Adrenal gland (tissue), 19 donors: Measurements from ENCODE around the gene TLR7. TPM values are rescaled to one million over a fixed set of nuclear protein-coding genes. Genes with fewer than 3 reads are reported as not detected.
A peak's percentile ranks its signal among the peaks of the same experiment; 100 is the strongest.

Source experiments
- DNase-seq, 7 donors: peaks; one replicate each; pipeline ENCODE4 v3.0.0-alpha.2; 2019 to 2020
- H3K27ac ChIP-seq, 5 donors: fragments of 200-600 bp; sonication (generic) in 4 of 5; 1 replicate in 3 of 5; 2 replicates in 2 of 5; pipeline versions ENCODE4 v1.5.1 to v1.8.0; 2016 to 2020; ENCODE audit warnings: mild to moderate bottlenecking in 1 of 5
- H3K27me3 ChIP-seq: fragments of 200-600 bp; 2 replicates; pipeline ENCODE4 v1.8.0; 2021
- H3K36me3 ChIP-seq, 2 donors: fragments of 200-600 bp; replicated peaks in 1 of 2; 1 replicate in 1 of 2; 2 replicates in 1 of 2; pipeline versions ENCODE4 v1.5.1 to v1.8.0; 2018 to 2022
- H3K4me1 ChIP-seq, 2 donors: fragments of 200-600 bp; replicated peaks in 1 of 2; 1 replicate in 1 of 2; 2 replicates in 1 of 2; pipeline versions ENCODE4 v1.5.1 to v1.8.0; 2018 to 2021
- H3K4me3 ChIP-seq, 4 donors: fragments of 200-600 bp; sonication (generic) in 3 of 4; one replicate each; pipeline ENCODE4 v1.5.1; 2016 to 2018
- H3K9me3 ChIP-seq, 3 donors: fragments of 200-600 bp; sonication (generic) in 1 of 3; replicated peaks in 1 of 3; 1 replicate in 2 of 3; 2 replicates in 1 of 3; pipeline versions ENCODE4 v1.5.1 to v1.8.0; 2016 to 2021
- POLR2A ChIP-seq, 2 donors: fragments of 450-650 bp; IDR thresholded peaks; one replicate each; pipeline ENCODE4 v1.6.1; 2017; ENCODE audit warnings: antibody characterized with exemption in 2 of 2, mild to moderate bottlenecking in 2 of 2, moderate library complexity in 1 of 2
- WGBS, 4 donors: extraction: QIAGEN DNeasy Blood & Tissue Kit in 2 of 4; methylation state at CpG; one replicate each; pipeline versions ENCODE4 v1.1.5 to v1.1.7; 2013 to 2017; 5-methylcytosine and 5-hydroxymethylcytosine counted together
- intact Hi-C, 2 donors: fragments of 100-400 bp; cut with DNase I; formaldehyde crosslinking; loops; one replicate each; pipeline versions ENCODE4 v1.14.1 to v1.15.0; 2022 to 2023
- long read RNA-seq, 10 donors: library from polyadenylated mRNA in 3 of 10; unstranded in 2 of 10; stranded (forward) in 1 of 10; transcript quantifications; one replicate each; pipeline ENCODE4 v2.0.0 and lab custom pipeline, GENCODE V29; 2021 to 2026
- polyA plus RNA-seq, 3 donors: library from polyadenylated mRNA; stranded (reverse); fragments of 200-250 nt in 2 of 3; fragments of 350-450 nt in 1 of 3; fragmentation: Illumina TruSeq in 1 of 3; extraction: RNeasy Lipid Tissue Mini Kit (QIAGEN cat#74804) in 1 of 3; gene quantifications; one replicate each; pipeline ENCODE4 v1.2.3, GENCODE V29; 2013 to 2014
- total RNA-seq, 9 donors: library from RNA; depleted of rRNA in 4 of 9; stranded (reverse); fragments of >200 nt in 4 of 9; fragments of 120-200 nt in 1 of 9; fragmentation: NEBNext Ultra II Directional in 1 of 9; extraction: Animal tissue kit (Norgen Biotek cat#: 25700) in 1 of 9; gene quantifications; one replicate each; pipeline versions ENCODE4 v1.1.0 to v1.2.4, GENCODE V29; 2013 to 2023
- TF ChIP-seq, protein P1 (sequence below), 6 experiments: fragments of 450-650 bp in 4 of 6; fragments of 200-600 bp in 2 of 6; sonication (generic) in 1 of 6; IDR thresholded peaks; 1 replicate in 5 of 6; 2 replicates in 1 of 6; pipeline versions ENCODE4 v1.5.1 to v1.8.0; 2016 to 2021; ENCODE audit warnings: antibody characterized with exemption in 6 of 6, mild to moderate bottlenecking in 2 of 6, moderate library complexity in 1 of 6
- donor health status: healthy with polysubstance abuse.
- donor health status: Bipolar disorder and iron deficiency.
- donor health status: DM: yes; HTN: yes; CAD: no.
- donor health status: DM: no; HTN: no; CAD: no.
- donor health status: DM: no; HTN: no; CAD: no.
- donor health status: DM: yes; HTN: yes; CAD: no.

The TLR7 gene
- total RNA-seq (1 to 10 TPM in 7 of 9 donors, under 1 TPM in 2; 0.18 to 4.0 (median 3.2) TPM), polyA plus RNA-seq (under 1 TPM; 0.20 to 0.93 (median 0.32) TPM)
- long read RNA-seq, donor 1: 0 reads
- long read RNA-seq, donor 2: 0 reads
- long read RNA-seq, donor 3: 0 reads
- long read RNA-seq, donor 4, partial matches to known transcripts: 0 of 1 reads
- long read RNA-seq, donor 4, other reads (novel, unspliced or antisense): 1 of 1 reads
- long read RNA-seq, donor 5, partial matches to known transcripts: 1 of 1 reads
- long read RNA-seq, donor 5, other reads (novel, unspliced or antisense): 0 of 1 reads
- long read RNA-seq, donor 6: 0 reads
- long read RNA-seq, donor 7: 0 reads
- long read RNA-seq, donor 8: 0 reads
- long read RNA-seq, donor 9: 0 reads
- long read RNA-seq, donor 10: 0 reads

DNA sequence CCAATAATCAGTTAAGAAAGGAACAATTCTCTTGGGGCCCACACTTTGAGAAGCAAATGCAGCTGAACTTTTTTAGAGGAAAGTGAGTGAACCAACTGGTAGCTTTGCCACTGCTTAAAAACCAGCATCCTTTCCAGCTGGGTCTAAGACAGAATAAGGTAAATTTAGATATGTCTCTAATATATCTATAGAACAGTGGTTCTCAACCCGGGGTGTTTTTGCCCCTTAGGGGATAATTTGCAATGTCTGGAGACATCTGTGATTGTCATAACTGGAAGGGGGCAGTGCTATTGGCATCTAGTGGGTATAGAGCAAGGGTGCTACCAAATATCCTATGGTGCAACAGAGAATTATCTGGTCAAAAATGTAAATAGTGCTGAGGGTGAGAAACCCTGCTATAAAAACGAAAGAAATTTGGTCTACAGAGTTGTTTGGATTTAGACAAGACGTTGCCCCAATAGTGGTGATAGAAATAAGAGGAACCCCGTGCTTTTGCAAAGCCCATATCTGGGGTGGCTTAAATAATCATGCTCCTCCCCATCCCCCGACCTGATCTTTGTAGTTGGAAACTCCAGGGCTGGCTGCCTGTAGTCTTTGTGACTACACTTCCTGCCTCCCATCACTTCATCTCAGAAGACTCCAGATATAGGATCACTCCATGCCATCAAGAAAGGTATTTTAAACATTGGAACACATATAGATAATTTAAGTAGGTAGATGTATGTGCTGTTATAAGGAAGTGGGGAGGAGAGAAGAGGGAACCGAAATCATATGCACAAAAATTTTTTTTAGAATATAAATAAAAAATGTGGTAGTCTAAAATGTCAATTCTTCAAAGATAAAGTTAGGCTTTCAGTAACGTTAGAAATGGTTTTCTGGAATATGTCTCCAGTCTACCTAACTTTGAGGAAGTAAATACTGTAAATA is at the start of gene TLR7:
TLR7 (plus strand) TSS at position 622 of the 927 bp plus-strand sequence. CDS start 507 bp downstream, outside the sequence.
- TF ChIP-seq POLR2A (IDR thresholded peaks at IDR 0.05): no peak
- TF ChIP-seq, protein P1, sequence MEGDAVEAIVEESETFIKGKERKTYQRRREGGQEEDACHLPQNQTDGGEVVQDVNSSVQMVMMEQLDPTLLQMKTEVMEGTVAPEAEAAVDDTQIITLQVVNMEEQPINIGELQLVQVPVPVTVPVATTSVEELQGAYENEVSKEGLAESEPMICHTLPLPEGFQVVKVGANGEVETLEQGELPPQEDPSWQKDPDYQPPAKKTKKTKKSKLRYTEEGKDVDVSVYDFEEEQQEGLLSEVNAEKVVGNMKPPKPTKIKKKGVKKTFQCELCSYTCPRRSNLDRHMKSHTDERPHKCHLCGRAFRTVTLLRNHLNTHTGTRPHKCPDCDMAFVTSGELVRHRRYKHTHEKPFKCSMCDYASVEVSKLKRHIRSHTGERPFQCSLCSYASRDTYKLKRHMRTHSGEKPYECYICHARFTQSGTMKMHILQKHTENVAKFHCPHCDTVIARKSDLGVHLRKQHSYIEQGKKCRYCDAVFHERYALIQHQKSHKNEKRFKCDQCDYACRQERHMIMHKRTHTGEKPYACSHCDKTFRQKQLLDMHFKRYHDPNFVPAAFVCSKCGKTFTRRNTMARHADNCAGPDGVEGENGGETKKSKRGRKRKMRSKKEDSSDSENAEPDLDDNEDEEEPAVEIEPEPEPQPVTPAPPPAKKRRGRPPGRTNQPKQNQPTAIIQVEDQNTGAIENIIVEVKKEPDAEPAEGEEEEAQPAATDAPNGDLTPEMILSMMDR (IDR thresholded peaks at IDR 0.05): no peak
- intact Hi-C loops: no loop called here
- DNase-seq: no peak
- peaks cover 10% of the 10 kb centered on the region for H3K27me3 ChIP-seq
- no peaks in the 10 kb centered on the region for H3K9me3 ChIP-seq
- 53 to 62% (median 57%) methylated on average over 7 of the region's 7 CpGs for WGBS, 4 donors
- no peaks in the 10 kb centered on the region for H3K36me3 ChIP-seq
- no peaks in the 10 kb centered on the region for H3K4me1 ChIP-seq
- H3K27ac ChIP-seq: peak within 1 kb of the TSS in 1 of 5 donors; percentile 38
- no peak within 1 kb of the TSS for H3K4me3 ChIP-seq

DNA sequence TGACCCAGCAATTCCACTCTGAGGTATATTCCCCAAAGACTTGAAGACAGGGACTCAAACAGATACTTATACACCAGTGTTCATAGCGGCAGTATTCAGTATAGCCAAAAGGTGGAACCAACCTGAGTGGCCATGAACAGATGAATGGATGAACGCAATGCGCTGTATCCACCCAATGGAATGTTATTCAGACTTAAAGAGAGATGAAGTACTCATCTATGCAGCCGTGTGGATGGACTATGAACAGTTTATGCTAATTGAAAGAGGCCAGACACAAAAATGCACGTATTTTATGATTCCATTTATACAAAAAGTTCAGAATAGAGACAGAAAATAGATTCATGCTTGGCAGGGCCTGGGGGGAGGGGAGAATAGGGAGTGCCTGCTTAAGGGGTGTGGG is 49.3 kb upstream of the TLR7 start:
- no peaks in the 10 kb centered on the region for H3K4me1 ChIP-seq
- peaks cover 4% of the 10 kb centered on the region for H3K27me3 ChIP-seq
- DNase-seq: no peak
- no peaks in the 10 kb centered on the region for H3K9me3 ChIP-seq
- no peak for TF ChIP-seq POLR2A (IDR thresholded peaks at IDR 0.05)
- TF ChIP-seq, protein P1 (IDR thresholded peaks at IDR 0.05): no peak
- 59 to 88% (median 72%) methylated on average over 5 of the region's 5 CpGs for WGBS, 4 donors
- no peak overlapping the region for H3K27ac ChIP-seq
- no peak overlapping the region for H3K4me3 ChIP-seq
- H3K36me3 ChIP-seq: peaks cover 0 to 4% of the 10 kb centered on the region in 2 donors
- intact Hi-C loops: no loop called here

DNA sequence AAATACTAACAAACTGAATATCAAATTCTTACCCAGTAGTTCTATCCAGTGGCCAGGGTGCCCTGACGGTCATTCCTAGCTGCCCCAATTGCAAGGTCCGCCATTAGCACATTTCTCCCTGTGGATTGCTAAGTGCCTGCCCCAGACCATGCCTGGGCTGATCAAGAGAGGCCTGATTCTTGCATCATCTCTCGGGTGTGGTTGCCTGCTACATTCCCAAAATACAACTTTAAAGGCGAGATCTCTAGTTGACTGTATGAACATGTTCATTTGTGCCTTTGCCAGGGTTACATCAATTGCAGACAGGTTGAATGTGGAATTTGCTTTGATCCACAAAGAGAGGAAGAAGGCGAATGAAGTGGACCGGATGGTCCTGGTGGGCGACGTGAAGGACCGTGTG is 47.6 kb upstream of the TLR7 start:
- no peaks in the 10 kb centered on the region for H3K4me1 ChIP-seq
- TF ChIP-seq POLR2A (IDR thresholded peaks at IDR 0.05): no peak
- TF ChIP-seq, protein P1 (IDR thresholded peaks at IDR 0.05): no peak
- peaks cover 0 to 4% of the 10 kb centered on the region in 2 donors for H3K36me3 ChIP-seq
- no peaks in the 10 kb centered on the region for H3K9me3 ChIP-seq
- peaks cover 4% of the 10 kb centered on the region for H3K27me3 ChIP-seq
- H3K27ac ChIP-seq: no peak overlapping the region
- intact Hi-C loops: no loop called here
- H3K4me3 ChIP-seq: no peak overlapping the region
- no peak for DNase-seq
- WGBS, 4 donors: 83 to 90% (median 89%) methylated on average over 9 of the region's 9 CpGs

DNA sequence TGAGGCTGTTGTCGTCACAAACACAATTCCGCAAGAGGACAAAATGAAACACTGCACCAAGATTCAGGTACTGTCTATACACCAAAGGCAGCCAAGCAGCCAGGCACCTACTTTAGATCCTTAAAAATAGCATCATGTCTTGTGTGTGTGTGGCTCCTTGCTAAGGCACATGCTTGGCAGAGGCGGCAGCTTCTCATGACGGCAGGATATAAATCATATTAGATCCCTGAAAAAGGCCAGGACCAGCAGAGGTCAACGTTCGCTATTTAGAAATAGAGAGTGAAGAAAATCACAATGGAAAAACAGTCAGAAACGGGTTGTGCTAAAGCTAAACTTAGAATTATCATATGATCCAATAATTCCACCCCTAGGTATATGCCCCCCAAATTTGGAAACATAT is 46.1 kb upstream of the TLR7 start:
- WGBS, 4 donors: 78 to 84% (median 81%) methylated on average over 7 of the region's 7 CpGs
- no peak for DNase-seq
- Histone ChIP-seq H3K9me3 (no peaks in the 10 kb centered on the region), H3K27me3 (peaks cover 4% of the 10 kb centered on the region), H3K4me3 (no peak overlapping the region), H3K27ac (no peak overlapping the region), H3K36me3 (peaks cover 0 to 4% of the 10 kb centered on the region in 2 donors), H3K4me1 (no peaks in the 10 kb centered on the region)
- no peak for TF ChIP-seq POLR2A (IDR thresholded peaks at IDR 0.05)
- TF ChIP-seq, protein P1 (IDR thresholded peaks at IDR 0.05): no peak
- intact Hi-C loops: loop anchor here in 1 of 2 donors (10.0 kb wide), 1 partner anchor 74 kb away; no protein-coding TSS in a partner anchor
